Transverse colon (tissue), 4 donors: ENCODE results near the gene TMEM222.

Experiments used
- CTCF ChIP-seq, 5 experiments: fragments of 200-600 bp in 3 of 5; fragments of 450-650 bp in 2 of 5; sonication (generic) in 3 of 5; IDR thresholded peaks; 1 replicate in 2 of 5; 2 replicates in 3 of 5; pipeline ENCODE4 v1.5.1; 2016 to 2017; ENCODE audit warnings: antibody characterized with exemption in 5 of 5, inconsistent platforms in 3 of 5, mild to moderate bottlenecking in 2 of 5, moderate library complexity in 1 of 5
- EP300 ChIP-seq: sonication (generic); formaldehyde crosslinking; IDR thresholded peaks from one replicate; pipeline ENCODE4 v1.6.1; 2017; ENCODE audit warnings: antibody characterized with exemption, low read depth
- POLR2A ChIP-seq: fragments of 450-650 bp; IDR thresholded peaks from one replicate; pipeline ENCODE4 v1.6.1; 2016; ENCODE audit warnings: antibody characterized with exemption, mild to moderate bottlenecking, moderate library complexity
- POLR2AphosphoS5 ChIP-seq, 3 donors: sonication (generic); formaldehyde crosslinking; IDR thresholded peaks; one replicate each; pipeline ENCODE4 v1.6.1; 2016; ENCODE audit warnings: antibody characterized with exemption in 3 of 3

- no peak for TF ChIP-seq CTCF (IDR thresholded peaks at IDR 0.05)
- no peak for TF ChIP-seq POLR2A
- no peak for TF ChIP-seq POLR2AphosphoS5 (IDR thresholded peaks at IDR 0.05)
- no peak for TF ChIP-seq EP300
These were observed 31.7 kb downstream of the TMEM222 start for GRCh38 chr1:27353629-27354028.
